ENCODE measurements around the gene KLHL5.

The KLHL5 gene

DNA sequence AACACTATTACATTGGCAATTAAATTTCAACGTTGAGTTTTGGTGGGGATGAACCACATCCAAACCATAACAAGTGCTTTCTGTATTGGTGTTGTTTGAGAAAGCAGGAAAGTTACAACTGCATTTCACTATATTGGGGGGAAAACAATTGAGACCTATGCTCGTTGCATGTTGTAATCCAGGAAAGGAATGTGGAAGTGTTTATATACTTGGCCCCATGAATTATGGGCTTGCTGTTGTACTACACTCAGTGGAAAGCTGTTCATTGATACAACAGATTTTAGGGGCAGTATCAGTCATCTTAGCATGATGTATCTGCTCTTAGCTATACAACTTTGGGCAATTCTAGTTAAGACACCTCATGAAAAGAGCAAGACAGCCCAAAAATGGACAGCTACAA is 52.4 kb downstream of the KLHL5 start:
- no peak for DNase-seq (ENCODE audit: extremely low spot score)
- ChIA-PET POLR2A (no interaction called here), CTCF (interaction anchor here (1.2 kb wide), 1 partner anchor 21 kb away, joined by 3 read pairs; no protein-coding TSS in a partner anchor)
- TF ChIP-seq, protein P1, sequence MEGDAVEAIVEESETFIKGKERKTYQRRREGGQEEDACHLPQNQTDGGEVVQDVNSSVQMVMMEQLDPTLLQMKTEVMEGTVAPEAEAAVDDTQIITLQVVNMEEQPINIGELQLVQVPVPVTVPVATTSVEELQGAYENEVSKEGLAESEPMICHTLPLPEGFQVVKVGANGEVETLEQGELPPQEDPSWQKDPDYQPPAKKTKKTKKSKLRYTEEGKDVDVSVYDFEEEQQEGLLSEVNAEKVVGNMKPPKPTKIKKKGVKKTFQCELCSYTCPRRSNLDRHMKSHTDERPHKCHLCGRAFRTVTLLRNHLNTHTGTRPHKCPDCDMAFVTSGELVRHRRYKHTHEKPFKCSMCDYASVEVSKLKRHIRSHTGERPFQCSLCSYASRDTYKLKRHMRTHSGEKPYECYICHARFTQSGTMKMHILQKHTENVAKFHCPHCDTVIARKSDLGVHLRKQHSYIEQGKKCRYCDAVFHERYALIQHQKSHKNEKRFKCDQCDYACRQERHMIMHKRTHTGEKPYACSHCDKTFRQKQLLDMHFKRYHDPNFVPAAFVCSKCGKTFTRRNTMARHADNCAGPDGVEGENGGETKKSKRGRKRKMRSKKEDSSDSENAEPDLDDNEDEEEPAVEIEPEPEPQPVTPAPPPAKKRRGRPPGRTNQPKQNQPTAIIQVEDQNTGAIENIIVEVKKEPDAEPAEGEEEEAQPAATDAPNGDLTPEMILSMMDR (IDR thresholded peaks at IDR 0.05; ENCODE audit: control extremely low read depth, extremely low read depth, low read depth, missing control alignments): no peak

DNA sequence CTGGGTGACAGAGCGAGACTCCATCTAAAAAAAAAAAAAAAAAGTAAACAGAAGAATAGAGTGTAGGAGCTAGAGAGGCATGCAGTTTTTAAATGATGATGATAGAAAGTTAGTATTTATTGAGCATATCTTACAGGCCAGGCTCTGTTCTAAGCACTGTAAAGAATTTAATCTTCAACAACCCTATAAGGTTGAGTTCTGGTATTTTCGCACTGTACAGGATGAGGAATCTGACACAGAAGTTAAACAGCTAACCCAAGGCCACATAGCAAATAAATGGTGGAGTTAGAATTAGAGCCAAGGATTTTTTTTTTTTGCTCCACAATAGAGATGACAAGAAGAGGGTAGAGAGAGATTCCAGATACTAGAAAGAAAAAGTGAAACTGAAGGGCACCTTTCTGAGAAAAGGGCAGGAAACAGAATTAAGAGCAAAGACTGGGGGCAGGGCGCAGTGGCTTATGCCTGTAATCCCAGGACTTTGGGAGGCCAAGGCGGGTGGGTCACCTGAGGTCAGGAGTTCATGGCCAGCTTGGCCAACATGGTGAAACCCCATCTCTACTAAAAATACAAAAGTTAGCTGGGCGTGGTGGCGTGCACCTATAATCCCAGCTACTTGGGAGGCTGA is 56.1 kb downstream of the KLHL5 start:
- CTCF ChIA-PET: interaction anchor here (1.0 to 4.0 kb wide), 4 partner anchors 16 to 358 kb away, joined by 3 to 16 read pairs (median 6); no protein-coding TSS in a partner anchor
- POLR2A ChIA-PET: no interaction called here
- DNase-seq (ENCODE audit: extremely low spot score): no peak
- TF ChIP-seq, protein P1 (IDR thresholded peaks at IDR 0.05; ENCODE audit: control extremely low read depth, extremely low read depth, low read depth, missing control alignments): no peak

DNA sequence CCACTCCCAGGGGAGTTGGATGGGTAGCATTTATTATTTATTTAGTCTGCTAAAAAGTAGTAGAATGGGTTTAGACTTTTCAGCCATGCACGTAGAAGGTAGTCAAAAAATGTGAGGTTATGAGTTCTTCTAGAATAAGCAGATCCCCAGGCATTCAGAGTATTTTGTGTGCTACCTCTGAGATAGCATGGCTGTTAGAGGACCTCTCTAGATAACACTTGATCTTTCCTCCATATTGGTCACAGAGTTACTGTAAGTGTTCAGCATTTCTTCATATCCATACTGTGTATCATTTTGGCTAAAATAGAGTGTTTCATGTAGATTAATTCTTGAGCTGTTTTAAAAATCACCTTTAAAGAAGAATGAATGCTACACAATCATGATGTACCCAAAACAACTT is 58.4 kb downstream of the KLHL5 start:
- ChIA-PET CTCF (interaction anchor here (4.0 kb wide), 1 partner anchor 14 kb away, joined by 16 read pairs; no protein-coding TSS in a partner anchor), POLR2A (no interaction called here)
- no peak for DNase-seq (ENCODE audit: extremely low spot score)

DNA sequence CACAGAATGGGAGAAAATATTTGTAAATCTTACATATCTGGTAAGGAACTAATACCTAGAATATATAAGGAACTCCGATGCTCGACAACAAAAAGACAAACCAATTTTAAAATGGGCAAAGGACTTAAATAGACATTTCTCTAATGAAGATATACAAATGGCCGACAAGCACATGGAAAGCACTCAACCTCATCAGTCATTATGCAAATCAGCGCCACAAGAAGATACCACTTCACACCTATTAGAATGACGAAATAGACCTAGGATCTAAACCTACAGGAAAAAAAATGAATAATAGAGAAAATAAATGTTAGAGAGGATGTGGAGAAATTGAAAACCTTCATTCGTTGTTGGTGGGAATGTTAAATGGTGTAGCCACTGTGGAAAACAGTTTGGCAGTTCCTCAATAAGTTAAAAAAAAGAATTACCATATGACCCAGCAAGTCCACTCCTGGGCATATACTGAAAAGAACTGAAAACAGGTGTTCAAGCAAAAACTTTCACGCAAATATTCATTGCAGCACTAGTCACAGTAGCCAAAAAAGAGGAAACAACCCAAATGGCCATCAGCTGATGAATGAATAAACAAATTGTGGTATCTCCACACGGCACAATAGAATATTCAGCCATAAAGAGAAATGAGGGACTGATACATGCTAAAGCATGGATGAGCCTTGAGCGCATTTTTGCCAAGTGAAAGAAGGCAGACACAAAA is 63.0 kb downstream of the KLHL5 start:
- TF ChIP-seq, protein P1 (IDR thresholded peaks at IDR 0.05; ENCODE audit: control extremely low read depth, extremely low read depth, low read depth, missing control alignments): no peak
- DNase-seq (ENCODE audit: extremely low spot score): no peak
- CTCF ChIA-PET: interaction anchor here (5.3 kb wide), 1 partner anchor 10 kb away, joined by 27 read pairs; no protein-coding TSS in a partner anchor
- POLR2A ChIA-PET: no interaction called here

More for the DNA sequence above, 58.4 kb downstream of the KLHL5 start:
- TF ChIP-seq, protein P1 (IDR thresholded peaks at IDR 0.05; ENCODE audit: control extremely low read depth, extremely low read depth, low read depth, missing control alignments): no peak

DNA sequence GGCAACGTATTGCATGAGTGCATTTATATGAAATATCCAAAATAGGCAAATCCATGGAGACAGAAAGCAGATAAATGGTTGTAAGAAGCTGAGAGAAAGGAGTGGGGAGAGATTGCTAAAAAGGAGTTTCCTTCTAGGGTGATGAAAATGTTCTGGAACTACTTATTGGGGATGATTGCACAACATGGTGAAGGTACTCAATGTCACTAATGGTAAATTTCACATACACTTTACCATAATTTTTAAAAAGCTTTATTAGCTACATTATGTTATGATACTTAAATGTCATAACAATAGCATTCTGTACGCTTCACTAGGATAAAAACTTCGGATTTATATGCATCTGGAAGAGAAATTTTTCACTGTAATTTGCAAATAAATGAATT is 63.6 kb downstream of the KLHL5 start:
- DNase-seq (ENCODE audit: extremely low spot score): no peak
- ChIA-PET CTCF (interaction anchor here (5.3 kb wide), 1 partner anchor 9 kb away, joined by 27 read pairs; no protein-coding TSS in a partner anchor), POLR2A (no interaction called here)
- TF ChIP-seq, protein P1 (IDR thresholded peaks at IDR 0.05; ENCODE audit: control extremely low read depth, extremely low read depth, low read depth, missing control alignments): no peak

DNA sequence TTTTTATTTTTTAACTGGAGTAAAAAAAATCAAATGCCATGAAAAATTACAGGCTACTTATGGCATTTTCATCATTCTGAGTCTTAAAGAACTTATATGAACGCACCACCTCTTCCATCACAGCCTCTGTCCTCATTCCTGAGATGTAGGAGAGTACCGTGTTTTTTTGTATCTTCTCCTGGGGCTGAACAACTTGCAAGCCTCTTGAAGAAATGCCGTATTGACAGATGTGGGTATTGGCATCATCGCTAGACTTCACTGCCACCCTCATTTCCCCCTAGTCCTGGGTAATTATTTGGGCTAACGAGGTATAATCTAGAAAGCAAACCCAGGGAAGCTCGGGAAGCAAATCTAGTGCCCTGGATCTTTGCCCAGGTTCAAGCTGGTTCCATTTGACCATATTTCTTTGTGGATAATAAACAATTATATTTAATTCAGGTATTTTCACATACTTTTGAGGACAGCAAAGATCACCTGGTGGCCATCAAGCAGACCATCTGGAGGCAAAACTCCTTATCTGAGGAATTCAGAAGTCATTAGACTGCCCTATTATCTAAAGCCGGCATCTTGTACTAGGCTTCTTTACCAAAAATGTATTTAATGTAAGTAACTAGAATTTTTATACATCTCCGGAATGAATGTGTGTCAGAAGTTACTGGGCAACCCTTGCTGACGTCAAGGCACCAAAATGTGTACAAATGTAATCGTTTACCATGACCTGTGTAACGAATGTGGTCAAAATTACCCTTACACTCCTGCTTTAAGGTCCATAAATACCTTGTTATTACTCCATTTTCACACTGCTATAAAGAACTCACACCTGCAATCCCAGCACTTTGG is 64.4 kb downstream of the KLHL5 start:
- DNase-seq (ENCODE audit: extremely low spot score): no peak
- ChIA-PET POLR2A (no interaction called here), CTCF (interaction anchor here (1.0 to 5.3 kb wide), 4 partner anchors 9 to 265 kb away, joined by 3 to 27 read pairs (median 5); no protein-coding TSS in a partner anchor)
- TF ChIP-seq, protein P1 (IDR thresholded peaks at IDR 0.05; ENCODE audit: control extremely low read depth, extremely low read depth, low read depth, missing control alignments): no peak

Data from GM10248 (cell line).